Nephron progenitor cell (in vitro differentiated cells): ENCODE data around the gene PXN.
A peak's percentile ranks its signal among the peaks of the same experiment; 100 is the strongest.

ENCODE experiments used
- DNase-seq: peaks from one replicate; pipeline ENCODE4 v3.0.0; 2021
- H3K27ac Mint-ChIP-seq: 2 replicates; pipeline ENCODE4 v1.8.0; 2021; ENCODE audit warnings: mild to moderate bottlenecking, moderate library complexity, mixed read lengths
- H3K27me3 Mint-ChIP-seq: 2 replicates; pipeline ENCODE4 v1.8.0; 2021; ENCODE audit warnings: mild to moderate bottlenecking, low read depth, mixed read lengths; ENCODE audit not compliant: poor library complexity
- H3K36me3 Mint-ChIP-seq: 2 replicates; pipeline ENCODE4 v1.8.0; 2021; ENCODE audit warnings: low read depth, mixed read lengths
- H3K4me1 Mint-ChIP-seq: 2 replicates; pipeline ENCODE4 v1.8.0; 2021; ENCODE audit warnings: mixed read lengths
- H3K4me3 Mint-ChIP-seq: 2 replicates; pipeline ENCODE4 v1.8.0; 2021; ENCODE audit warnings: mild to moderate bottlenecking, moderate library complexity, mixed read lengths
- H3K9me3 Mint-ChIP-seq: 2 replicates; pipeline ENCODE4 v1.8.0; 2021; ENCODE audit warnings: mild to moderate bottlenecking, moderate library complexity, mixed read lengths
- TF ChIP-seq, protein P1 (sequence below): fragments of 200-600 bp; sonication (generic); IDR thresholded peaks from 2 replicates; pipeline ENCODE4 v1.5.0; 2021; ENCODE audit warnings: antibody characterized with exemption

Gene PXN

DNA sequence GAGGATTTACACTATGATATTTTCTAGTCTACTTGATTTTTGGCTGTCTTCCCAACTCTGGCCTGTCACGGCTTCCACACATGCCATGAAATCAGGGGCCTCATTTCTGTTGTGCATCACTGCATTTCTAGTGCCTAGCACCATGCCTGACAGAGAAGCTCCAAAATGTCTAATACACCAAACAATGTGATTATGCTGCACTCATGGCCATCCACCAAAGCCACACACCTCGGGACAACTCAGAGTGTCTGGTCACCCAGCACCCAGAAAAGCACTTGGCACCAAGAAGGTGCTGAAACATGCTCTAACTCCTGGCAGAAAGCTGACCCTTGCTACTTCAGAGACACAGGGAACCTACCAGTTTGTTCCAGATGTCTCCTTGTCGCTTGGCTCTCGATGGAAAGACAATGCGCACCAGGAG, 82.3 kb downstream of the PXN start:
- Mint-ChIP-seq H3K4me1 (peaks cover 5% of the 10 kb centered on the region), H3K36me3 (peaks cover 67% of the 10 kb centered on the region), H3K9me3 (no peaks in the 10 kb centered on the region), H3K27ac (peak overlapping the region; percentile 53), H3K4me3 (no peak overlapping the region), H3K27me3 (no peaks in the 10 kb centered on the region)
- no peak for DNase-seq
- TF ChIP-seq, protein P1, sequence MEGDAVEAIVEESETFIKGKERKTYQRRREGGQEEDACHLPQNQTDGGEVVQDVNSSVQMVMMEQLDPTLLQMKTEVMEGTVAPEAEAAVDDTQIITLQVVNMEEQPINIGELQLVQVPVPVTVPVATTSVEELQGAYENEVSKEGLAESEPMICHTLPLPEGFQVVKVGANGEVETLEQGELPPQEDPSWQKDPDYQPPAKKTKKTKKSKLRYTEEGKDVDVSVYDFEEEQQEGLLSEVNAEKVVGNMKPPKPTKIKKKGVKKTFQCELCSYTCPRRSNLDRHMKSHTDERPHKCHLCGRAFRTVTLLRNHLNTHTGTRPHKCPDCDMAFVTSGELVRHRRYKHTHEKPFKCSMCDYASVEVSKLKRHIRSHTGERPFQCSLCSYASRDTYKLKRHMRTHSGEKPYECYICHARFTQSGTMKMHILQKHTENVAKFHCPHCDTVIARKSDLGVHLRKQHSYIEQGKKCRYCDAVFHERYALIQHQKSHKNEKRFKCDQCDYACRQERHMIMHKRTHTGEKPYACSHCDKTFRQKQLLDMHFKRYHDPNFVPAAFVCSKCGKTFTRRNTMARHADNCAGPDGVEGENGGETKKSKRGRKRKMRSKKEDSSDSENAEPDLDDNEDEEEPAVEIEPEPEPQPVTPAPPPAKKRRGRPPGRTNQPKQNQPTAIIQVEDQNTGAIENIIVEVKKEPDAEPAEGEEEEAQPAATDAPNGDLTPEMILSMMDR, result no peak

DNA sequence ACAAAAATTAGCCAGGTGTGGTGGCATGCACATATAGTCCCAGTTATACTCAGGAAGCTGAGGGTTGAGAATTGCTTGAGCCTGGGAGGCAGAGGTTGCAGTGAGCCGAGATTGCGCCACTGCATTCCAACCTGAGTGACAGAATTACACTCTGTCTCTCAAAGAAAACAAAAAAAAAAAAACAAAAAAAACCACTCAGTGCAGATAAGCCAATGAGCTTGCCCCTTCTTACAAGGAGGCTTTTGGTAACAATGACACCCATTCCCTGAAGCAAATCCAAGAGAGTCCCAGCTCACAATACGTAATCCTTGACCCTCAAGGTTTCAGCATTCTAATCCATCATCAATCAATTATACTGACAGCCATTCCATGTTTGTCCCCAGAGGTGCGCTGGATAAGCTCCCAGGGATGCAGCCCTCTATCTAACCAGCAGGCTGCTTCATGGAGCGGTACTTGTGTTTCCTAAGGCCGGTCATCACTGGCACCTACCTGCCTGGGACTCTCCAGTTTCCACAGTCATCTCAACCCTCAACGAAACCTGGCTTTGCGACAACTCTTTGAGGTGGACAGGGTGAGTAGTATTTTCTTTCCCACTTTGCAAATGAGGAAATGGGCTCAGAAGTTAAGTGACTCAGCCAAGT, 83.4 kb downstream of the PXN start:
- Mint-ChIP-seq H3K4me3 (no peak overlapping the region), H3K9me3 (no peaks in the 10 kb centered on the region), H3K36me3 (peaks cover 72% of the 10 kb centered on the region), H3K27ac (peak overlapping the region; percentile 88), H3K4me1 (peaks cover 5% of the 10 kb centered on the region), H3K27me3 (no peaks in the 10 kb centered on the region)
- TF ChIP-seq, protein P1, result no peak
- DNase-seq, result no peak

DNA sequence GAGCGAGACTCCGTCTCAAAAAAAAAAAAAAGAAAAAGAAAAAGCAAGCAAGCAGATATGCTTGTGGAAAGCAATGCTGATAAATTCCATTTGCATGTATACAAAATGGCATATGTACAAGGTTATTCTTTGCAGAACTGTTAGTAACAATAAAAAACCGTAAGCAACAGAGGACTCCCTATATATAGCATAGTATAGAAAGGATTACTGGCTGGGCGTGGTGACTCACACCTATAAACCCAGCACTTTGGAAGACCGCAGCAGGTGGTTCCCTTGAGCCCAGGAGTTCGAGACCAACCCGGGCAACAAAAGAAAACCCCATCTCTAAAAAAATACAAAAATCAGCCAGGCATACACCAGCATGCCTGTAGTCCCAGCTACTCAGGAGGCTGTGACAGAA, 84.6 kb downstream of the PXN start:
- no peaks in the 10 kb centered on the region for H3K9me3 Mint-ChIP-seq
- TF ChIP-seq, protein P1, result no peak
- no peak for DNase-seq
- H3K4me1 Mint-ChIP-seq, result peaks cover 5% of the 10 kb centered on the region
- H3K27ac Mint-ChIP-seq, result no peak overlapping the region
- H3K4me3 Mint-ChIP-seq, result no peak overlapping the region
- peaks cover 70% of the 10 kb centered on the region for H3K36me3 Mint-ChIP-seq
- no peaks in the 10 kb centered on the region for H3K27me3 Mint-ChIP-seq

DNA sequence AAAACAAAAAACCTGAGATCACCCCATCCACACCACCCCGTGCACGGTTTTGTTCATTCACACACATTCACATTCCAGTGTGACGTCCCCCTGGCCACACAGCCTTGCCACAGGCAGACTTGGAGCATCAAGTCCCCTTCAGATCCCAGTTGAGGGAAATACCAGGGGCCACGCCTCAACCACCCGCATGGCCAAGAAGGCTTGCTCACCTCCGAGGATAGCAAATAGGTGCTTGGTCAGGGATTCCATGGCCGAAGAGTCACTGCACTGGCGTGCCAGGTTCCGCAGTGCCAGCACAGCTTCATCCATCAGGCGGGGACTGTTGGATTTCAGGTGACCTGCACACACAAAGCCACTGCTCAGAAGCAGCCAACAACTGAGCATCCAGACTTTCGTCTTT, 90.0 kb downstream of the PXN start:
- no peaks in the 10 kb centered on the region for H3K9me3 Mint-ChIP-seq

DNA sequence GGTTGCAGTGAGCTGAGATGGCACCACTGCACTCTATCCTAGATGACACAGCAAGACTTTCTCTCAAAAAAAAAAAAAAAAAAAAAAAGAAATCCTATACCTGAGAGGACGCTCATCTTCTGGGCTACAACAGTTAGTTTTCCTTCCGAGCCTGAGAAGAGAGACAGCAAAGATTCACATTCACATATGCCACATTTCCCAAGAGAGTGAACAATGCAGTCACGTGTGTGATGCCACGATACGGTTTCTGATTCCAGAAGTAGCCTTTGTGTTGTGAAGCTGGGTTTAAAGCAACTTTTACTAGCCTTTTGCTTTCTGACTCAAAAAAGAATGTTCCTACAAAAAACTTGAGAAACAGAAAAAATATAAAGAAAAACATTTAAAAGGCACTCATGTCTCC, 90.5 kb downstream of the PXN start:
- H3K9me3 Mint-ChIP-seq, result no peaks in the 10 kb centered on the region
- H3K4me3 Mint-ChIP-seq, result no peak overlapping the region
- peaks cover 73% of the 10 kb centered on the region for H3K36me3 Mint-ChIP-seq
- no peaks in the 10 kb centered on the region for H3K27me3 Mint-ChIP-seq
- TF ChIP-seq, protein P1, result no peak
- no peaks in the 10 kb centered on the region for H3K4me1 Mint-ChIP-seq
- no peak for DNase-seq
- no peak overlapping the region for H3K27ac Mint-ChIP-seq

More for the DNA sequence above, 90.0 kb downstream of the PXN start:
- Mint-ChIP-seq H3K27ac (peak overlapping the region; percentile 29), H3K36me3 (peaks cover 69% of the 10 kb centered on the region), H3K4me3 (no peak overlapping the region), H3K4me1 (no peaks in the 10 kb centered on the region), H3K27me3 (no peaks in the 10 kb centered on the region)
- TF ChIP-seq, protein P1, result no peak
- no peak for DNase-seq

DNA sequence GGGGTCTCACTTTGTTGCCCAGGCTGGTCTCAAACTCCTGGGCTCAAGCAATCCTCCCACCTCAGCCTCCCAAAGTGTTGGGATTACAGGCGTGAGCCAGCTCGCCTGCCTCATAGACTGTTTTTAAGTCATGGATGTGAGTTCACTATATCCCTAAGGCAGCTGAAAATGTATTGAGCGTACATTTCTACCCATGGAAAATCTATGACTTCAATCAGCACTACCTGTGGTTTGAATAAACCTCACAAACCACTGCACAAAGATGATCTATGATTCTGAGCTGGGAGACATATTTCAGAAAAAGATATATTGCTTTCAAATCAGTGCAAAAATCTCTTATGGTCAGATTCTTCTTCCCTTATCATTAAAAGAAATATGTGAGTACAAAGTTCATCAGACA, 93.5 kb downstream of the PXN start:
- H3K4me3 Mint-ChIP-seq, result no peak overlapping the region
- H3K4me1 Mint-ChIP-seq, result no peaks in the 10 kb centered on the region
- TF ChIP-seq, protein P1, result no peak
- H3K9me3 Mint-ChIP-seq, result no peaks in the 10 kb centered on the region
- H3K36me3 Mint-ChIP-seq, result peaks cover 66% of the 10 kb centered on the region
- H3K27me3 Mint-ChIP-seq, result no peaks in the 10 kb centered on the region
- H3K27ac Mint-ChIP-seq, result no peak overlapping the region
- no peak for DNase-seq
